ENCODE results near the gene PFDN2. TPM values are rescaled to one million over a fixed set of nuclear protein-coding genes. Genes with fewer than 3 reads are reported as not detected.

PFDN2 gene
- total and polyA plus RNA-seq, 2 experiments from 2014 or later = 47.6 to 93.2 TPM

DNA sequence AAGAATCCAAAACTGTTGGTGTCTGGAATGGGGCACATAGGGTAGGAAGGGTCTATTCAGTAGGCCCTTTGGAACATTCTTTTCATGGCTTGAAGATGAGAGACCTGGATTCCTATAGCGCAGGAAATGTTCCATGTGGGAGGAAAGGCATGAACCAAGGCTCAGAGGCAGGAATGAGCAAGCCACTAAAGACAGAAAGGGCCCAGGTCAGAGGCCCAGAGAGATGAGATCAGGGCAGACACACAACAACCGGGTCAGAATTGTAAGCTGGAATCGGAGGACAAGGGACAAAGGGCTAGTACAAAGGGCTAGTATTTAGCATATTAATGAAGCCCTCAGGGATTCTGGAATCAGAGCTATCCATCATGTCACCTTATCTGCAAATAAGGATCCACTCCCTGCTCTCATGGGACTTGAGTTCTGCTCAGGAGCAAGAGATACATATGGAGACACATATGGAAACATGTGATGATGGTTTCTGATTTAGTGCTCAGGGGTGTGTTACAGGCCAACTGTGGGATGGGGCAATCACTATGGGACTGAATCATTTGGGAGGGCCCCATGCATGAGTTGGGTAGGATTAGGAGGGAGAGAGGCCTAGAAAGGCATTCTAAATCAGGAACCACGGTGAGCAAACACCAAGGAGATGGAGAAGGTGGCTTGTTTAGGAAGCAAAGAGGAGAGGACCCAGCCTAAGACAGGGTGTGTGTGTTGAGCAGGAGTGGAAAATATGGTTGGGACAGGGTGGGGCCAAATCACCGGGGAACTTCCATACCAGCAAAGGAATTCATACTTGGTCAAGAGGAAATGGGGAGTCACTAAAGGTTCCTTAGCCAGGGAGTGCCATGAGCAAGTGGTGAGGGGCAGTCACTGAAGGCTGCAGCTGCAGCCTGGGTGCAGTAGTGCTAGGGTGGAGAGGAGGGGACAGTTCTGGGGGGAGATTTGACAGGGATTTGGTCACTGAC lies 37.1 kb downstream of the PFDN2 start:
- TF ChIP-seq EZH2phosphoT487 (IDR thresholded peaks at IDR 0.05; ENCODE audit: low read depth, severe bottlenecking, unreplicated experiment) (no peak), EZH2 (IDR thresholded peaks at IDR 0.05; ENCODE audit: borderline replicate concordance) (no peak)
- TF ChIP-seq, protein P1, sequence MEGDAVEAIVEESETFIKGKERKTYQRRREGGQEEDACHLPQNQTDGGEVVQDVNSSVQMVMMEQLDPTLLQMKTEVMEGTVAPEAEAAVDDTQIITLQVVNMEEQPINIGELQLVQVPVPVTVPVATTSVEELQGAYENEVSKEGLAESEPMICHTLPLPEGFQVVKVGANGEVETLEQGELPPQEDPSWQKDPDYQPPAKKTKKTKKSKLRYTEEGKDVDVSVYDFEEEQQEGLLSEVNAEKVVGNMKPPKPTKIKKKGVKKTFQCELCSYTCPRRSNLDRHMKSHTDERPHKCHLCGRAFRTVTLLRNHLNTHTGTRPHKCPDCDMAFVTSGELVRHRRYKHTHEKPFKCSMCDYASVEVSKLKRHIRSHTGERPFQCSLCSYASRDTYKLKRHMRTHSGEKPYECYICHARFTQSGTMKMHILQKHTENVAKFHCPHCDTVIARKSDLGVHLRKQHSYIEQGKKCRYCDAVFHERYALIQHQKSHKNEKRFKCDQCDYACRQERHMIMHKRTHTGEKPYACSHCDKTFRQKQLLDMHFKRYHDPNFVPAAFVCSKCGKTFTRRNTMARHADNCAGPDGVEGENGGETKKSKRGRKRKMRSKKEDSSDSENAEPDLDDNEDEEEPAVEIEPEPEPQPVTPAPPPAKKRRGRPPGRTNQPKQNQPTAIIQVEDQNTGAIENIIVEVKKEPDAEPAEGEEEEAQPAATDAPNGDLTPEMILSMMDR (IDR thresholded peaks at IDR 0.05; ENCODE audit: poor library complexity) = no peak
- H3K4me3 ChIP-seq = no peak overlapping the region
- H3K4me1 ChIP-seq (ENCODE audit: insufficient read depth) = peaks cover 34% of the 10 kb centered on the region
- no peak overlapping the region for H3K4me2 ChIP-seq
- H3K27ac ChIP-seq = peak overlapping the region; percentile 20
- H3K36me3 ChIP-seq (replicated peaks; ENCODE audit: insufficient read depth, low read depth) = no peaks in the 10 kb centered on the region
- DNase-seq (ENCODE audit: low spot score) = no peak
- H3K79me2 ChIP-seq = no peaks in the 10 kb centered on the region
- H3K27me3 ChIP-seq = no peaks in the 10 kb centered on the region
- H2AFZ ChIP-seq = no peak overlapping the region
- no peaks in the 10 kb centered on the region for H3K9me3 ChIP-seq (ENCODE audit: low read depth)
- WGBS (ENCODE audit: low lambda C conversion rate, missing lambda C conversion rate) = 57% methylated on average over 5 of the region's 5 CpGs
- no peaks in the 10 kb centered on the region for H3K9me2 ChIP-seq (replicated peaks; ENCODE audit: insufficient read depth)
- no peaks in the 10 kb centered on the region for H4K20me1 ChIP-seq (ENCODE audit: insufficient read depth, poor library complexity, severe bottlenecking)

DNA sequence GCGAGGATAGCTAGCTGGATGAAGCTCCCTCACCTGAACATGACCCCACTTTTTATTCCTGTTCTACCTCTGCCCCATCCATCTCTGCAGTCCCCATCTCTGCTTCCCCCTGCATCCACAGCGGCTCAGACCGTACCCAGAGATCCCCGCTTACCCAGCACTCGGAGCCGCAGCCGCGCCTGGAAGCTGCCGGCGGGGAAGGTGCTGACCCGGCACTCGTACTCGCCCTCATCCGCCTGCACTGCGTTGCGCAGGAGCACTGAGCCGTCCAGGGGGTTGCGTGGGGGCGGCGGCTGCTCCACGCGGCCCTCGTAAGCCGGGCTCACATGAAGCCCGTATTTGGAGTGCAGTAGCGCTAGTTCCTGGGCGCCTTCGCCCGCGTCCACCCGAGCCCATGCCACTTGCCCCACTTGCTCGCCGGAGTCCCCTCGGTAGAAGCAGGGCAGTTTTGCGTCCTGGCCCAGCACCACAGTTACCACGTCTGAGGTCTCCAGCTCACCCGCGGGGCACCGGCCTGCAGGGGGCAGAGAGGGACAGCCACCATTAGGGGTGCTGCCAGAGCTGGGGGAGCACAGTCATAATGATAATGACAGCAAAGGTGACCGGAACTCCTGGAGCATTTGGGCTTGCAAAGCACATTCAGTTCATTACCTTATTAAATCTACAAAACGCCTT lies 38.3 kb downstream of the PFDN2 start:
- Histone ChIP-seq H3K79me2 (no peaks in the 10 kb centered on the region), H3K4me3 (no peak overlapping the region), H2AFZ (no peak overlapping the region), H3K36me3 (replicated peaks; ENCODE audit: insufficient read depth, low read depth) (no peaks in the 10 kb centered on the region), H3K9me3 (ENCODE audit: low read depth) (no peaks in the 10 kb centered on the region), H3K4me2 (no peak overlapping the region), H4K20me1 (ENCODE audit: insufficient read depth, poor library complexity, severe bottlenecking) (no peaks in the 10 kb centered on the region), H3K27me3 (no peaks in the 10 kb centered on the region), H3K27ac (no peak overlapping the region), H3K4me1 (ENCODE audit: insufficient read depth) (peaks cover 22% of the 10 kb centered on the region), H3K9me2 (replicated peaks; ENCODE audit: insufficient read depth) (no peaks in the 10 kb centered on the region)
- WGBS (ENCODE audit: low lambda C conversion rate, missing lambda C conversion rate) = 94% methylated on average over 41 of the region's 41 CpGs
- no peak for TF ChIP-seq EZH2 (IDR thresholded peaks at IDR 0.05; ENCODE audit: borderline replicate concordance)
- TF ChIP-seq EZH2phosphoT487 (IDR thresholded peaks at IDR 0.05; ENCODE audit: low read depth, severe bottlenecking, unreplicated experiment) = no peak
- TF ChIP-seq, protein P1 (IDR thresholded peaks at IDR 0.05; ENCODE audit: poor library complexity) = no peak
- DNase-seq (ENCODE audit: low spot score) = no peak

DNA sequence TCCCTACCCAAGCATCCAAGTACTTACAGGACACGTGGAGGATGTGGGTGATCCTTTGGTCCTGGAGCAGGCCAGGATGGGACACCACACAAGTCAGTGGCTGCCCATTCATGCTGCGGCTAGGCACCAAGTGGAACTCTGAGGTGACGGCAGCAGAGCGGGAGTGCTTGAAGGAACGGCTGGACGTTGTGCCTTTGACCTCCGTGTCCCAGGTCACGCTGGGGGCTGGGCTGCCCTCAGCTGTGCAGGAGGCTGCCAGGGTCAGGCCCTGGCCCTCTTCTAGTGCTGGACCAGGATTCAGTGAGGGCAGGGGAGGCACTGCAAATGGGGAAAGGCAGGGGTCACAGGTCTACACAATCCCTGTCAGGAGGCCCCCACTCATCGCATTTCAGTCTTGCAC lies 40.4 kb downstream of the PFDN2 start:
- H3K79me2 ChIP-seq = no peaks in the 10 kb centered on the region
- no peak overlapping the region for H2AFZ ChIP-seq
- TF ChIP-seq, protein P1 (IDR thresholded peaks at IDR 0.05; ENCODE audit: poor library complexity) = no peak
- TF ChIP-seq EZH2 (IDR thresholded peaks at IDR 0.05; ENCODE audit: borderline replicate concordance) (no peak), EZH2phosphoT487 (IDR thresholded peaks at IDR 0.05; ENCODE audit: low read depth, severe bottlenecking, unreplicated experiment) (no peak)
- no peaks in the 10 kb centered on the region for H3K9me3 ChIP-seq (ENCODE audit: low read depth)
- no peaks in the 10 kb centered on the region for H3K9me2 ChIP-seq (replicated peaks; ENCODE audit: insufficient read depth)
- H3K4me2 ChIP-seq = no peak overlapping the region
- H3K36me3 ChIP-seq (replicated peaks; ENCODE audit: insufficient read depth, low read depth) = no peaks in the 10 kb centered on the region
- no peaks in the 10 kb centered on the region for H3K27me3 ChIP-seq
- no peaks in the 10 kb centered on the region for H4K20me1 ChIP-seq (ENCODE audit: insufficient read depth, poor library complexity, severe bottlenecking)
- 78% methylated on average over 9 of the region's 9 CpGs for WGBS (ENCODE audit: low lambda C conversion rate, missing lambda C conversion rate)
- H3K4me3 ChIP-seq = no peak overlapping the region
- no peak for DNase-seq (ENCODE audit: low spot score)
- peaks cover 3% of the 10 kb centered on the region for H3K4me1 ChIP-seq (ENCODE audit: insufficient read depth)
- no peak overlapping the region for H3K27ac ChIP-seq
